ENCODE results near the gene NMD3.

NMD3 gene

DNA sequence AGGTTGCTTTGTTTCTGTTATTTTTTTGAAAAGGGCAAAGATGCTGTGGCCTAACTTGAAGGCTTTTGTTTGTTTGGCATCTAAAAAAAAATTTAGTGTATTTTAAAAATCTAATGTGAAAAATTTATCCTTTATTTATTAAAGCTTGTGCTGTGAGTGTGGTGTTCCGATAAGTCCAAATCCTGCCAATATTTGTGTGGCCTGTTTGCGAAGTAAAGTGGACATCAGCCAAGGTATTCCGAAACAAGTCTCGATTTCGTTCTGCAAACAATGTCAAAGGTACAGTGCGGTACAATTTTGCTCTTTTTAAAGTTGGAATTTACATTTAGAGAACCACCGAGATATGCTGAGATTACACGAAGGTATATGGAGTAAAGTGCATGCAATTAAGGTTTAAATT lies 3.7 kb downstream of the NMD3 start:
- no peak for DNase-seq
- in situ Hi-C loops (cut with MboI; ENCODE audit: low pct_unique_long_range_greater_than_20kb, low sequenced_read_pairs): no loop called here

DNA sequence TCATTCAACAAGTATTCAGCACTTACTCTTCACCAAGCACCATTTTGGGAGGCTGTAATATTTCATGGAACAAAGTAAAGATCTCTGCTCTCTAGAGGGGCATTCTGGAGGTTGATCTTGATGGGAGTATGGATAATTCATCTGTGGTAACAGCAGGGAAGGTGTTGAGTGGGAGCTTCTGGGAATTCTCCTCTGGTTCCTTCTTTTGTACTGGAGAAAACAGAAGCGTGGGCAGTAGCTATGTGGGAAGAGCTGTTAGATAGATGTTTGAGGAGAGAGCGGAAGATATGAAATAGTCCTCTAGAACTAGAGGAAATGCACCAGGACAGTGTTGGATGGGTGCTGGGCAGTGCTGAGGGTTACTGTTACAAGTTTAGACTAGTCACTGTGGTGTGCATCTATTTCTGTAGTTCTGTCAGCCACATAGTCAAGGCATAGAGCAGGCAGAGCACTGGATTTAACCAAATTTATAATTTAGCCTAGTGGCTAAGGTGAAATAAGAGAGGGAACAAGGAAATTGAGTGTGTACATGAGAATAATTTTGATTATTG lies 9.6 kb downstream of the NMD3 start:
- in situ Hi-C loops (cut with MboI; ENCODE audit: low pct_unique_long_range_greater_than_20kb, low sequenced_read_pairs): no loop called here
- no peak for DNase-seq

DNA sequence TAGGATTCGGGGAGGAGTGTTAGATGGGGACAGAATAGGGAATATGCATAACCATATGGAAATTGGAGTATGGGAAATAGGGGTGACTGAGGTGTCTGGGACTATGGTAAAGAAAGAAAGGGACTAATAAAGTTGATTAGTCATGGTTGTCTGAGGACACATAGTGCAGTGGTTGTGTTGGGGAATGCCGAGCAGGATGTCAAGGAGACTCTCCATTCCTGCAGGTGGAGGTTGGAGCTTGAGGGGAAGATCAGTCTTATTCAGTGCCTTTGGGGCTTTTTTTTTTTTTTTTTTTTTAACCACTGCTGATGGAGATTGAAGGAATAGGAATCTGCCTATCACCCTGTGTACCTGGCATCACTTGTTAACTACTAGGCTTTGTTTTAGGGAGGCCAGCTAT lies 10.8 kb downstream of the NMD3 start:
- DNase-seq: no peak
- in situ Hi-C loops (cut with MboI; ENCODE audit: low pct_unique_long_range_greater_than_20kb, low sequenced_read_pairs): no loop called here

GRCh38 chr3:161233557-161233956 lies 12.4 kb downstream of the NMD3 start:
- in situ Hi-C loops (cut with MboI; ENCODE audit: low pct_unique_long_range_greater_than_20kb, low sequenced_read_pairs): no loop called here
- DNase-seq: no peak

DNA sequence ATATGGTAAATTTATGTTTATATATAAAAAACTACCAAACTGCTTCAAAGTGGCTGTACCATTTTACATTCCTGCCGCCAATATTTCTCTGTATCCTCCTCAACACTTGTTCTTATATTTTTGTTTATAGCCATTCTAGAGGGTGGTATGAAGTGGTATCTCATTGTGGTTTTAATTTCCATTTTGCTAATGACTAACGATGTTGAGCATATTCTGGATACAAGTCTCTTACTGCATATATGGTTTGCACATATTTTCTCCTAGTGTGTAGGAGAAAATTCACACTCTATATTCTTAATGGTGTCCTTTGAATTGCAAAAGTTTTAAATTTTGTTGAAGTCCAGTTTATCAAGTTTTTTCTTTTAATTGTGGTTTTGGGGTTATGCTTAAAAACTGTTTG lies 15.1 kb downstream of the NMD3 start:
- no peak for DNase-seq
- in situ Hi-C loops (cut with MboI; ENCODE audit: low pct_unique_long_range_greater_than_20kb, low sequenced_read_pairs): no loop called here

GRCh38 chr3:161239700-161240099 lies 18.6 kb downstream of the NMD3 start:
- in situ Hi-C loops (cut with MboI; ENCODE audit: low pct_unique_long_range_greater_than_20kb, low sequenced_read_pairs): no loop called here
- DNase-seq: no peak

DNA sequence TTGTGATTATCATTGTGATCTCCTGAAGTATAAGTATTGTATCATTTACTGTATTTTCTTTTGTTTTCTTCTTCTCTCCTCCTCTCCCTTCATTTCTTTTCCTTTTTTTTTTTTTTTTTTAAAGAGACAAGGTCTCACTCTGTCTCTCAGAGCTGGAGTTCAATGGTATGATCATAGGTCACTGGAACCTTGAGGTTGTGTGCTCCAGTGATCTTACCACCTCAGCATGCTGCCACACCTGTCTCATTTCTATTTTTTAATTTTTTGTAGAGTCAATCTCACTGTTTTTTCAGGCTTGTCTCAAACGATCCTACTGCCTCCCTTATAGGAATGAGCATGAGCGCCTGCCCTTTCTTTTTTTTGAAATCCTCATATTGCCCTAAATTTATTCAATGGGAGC lies 23.4 kb downstream of the NMD3 start:
- no peak for DNase-seq
- in situ Hi-C loops (cut with MboI; ENCODE audit: low pct_unique_long_range_greater_than_20kb, low sequenced_read_pairs): no loop called here

DNA sequence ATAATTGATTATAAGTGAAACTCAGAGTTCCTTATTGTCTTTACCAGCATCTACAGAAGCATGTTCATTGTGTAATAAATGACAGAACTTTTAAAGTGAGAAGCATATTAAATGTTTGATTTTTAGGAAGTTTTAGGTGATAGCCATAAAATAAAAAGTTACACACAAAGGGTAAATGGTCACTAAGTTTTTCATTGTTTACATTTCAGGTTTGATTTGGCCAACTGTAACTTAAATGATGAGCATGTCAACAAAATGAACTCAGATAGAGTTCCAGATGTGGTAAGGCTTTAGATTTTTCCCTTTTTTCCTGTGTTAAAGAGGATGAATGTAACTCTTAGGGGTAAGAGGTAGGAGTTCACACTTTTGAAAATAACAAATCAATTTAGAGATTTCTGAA lies 25.9 kb downstream of the NMD3 start:
- in situ Hi-C loops (cut with MboI; ENCODE audit: low pct_unique_long_range_greater_than_20kb, low sequenced_read_pairs): no loop called here

GRCh38 chr3:161250116-161250515 lies 29.0 kb downstream of the NMD3 start:
- in situ Hi-C loops (cut with MboI; ENCODE audit: low pct_unique_long_range_greater_than_20kb, low sequenced_read_pairs): no loop called here
- DNase-seq: no peak

More for the DNA sequence above, 25.9 kb downstream of the NMD3 start:
- DNase-seq: no peak

DNA sequence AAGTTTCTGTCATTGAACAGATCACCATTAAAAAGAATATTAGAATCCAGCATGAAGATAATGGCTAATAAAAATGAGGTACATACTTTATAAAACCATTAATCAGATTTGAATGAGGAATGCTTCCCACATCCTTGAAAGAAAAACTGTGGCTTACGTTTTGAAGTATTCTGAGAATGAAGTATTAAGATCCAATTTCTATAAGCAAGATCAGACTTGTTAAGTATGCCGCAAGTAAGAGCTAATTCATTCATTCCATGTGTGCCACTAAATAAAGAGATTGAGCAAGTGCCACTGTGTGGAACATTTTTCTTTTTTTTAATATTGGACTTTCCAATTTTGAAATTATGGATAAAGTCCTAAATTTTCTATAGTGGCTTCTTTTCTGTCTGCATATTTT lies 30.6 kb downstream of the NMD3 start:
- DNase-seq: no peak
- in situ Hi-C loops (cut with MboI; ENCODE audit: low pct_unique_long_range_greater_than_20kb, low sequenced_read_pairs): no loop called here

- in situ Hi-C loops (cut with MboI; ENCODE audit: low pct_unique_long_range_greater_than_20kb, low sequenced_read_pairs): no loop called here
- no peak for DNase-seq
Observed at GRCh38 chr3:161252143-161252542, 31.0 kb downstream of the NMD3 start.

DNA sequence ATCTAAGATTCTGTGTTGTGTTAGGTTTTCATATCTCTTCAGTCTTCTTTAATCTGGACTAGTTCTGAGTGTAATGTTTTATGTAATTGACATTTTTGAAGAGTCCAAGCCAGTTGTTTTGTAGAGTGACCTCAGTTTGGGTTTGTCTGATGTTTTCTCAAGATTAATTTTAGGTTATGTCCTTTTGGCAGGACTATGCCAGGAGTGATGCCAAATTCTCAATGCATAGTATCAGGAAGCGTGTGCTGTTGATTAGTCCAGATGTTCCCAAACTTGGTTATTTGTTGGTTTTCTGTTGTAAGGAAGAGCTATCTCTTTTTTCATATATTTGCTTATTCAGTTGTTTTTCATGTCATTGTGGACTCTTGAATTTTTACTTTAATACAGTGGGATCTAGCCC lies 32.6 kb downstream of the NMD3 start:
- in situ Hi-C loops (cut with MboI; ENCODE audit: low pct_unique_long_range_greater_than_20kb, low sequenced_read_pairs): no loop called here
- DNase-seq: no peak

DNA sequence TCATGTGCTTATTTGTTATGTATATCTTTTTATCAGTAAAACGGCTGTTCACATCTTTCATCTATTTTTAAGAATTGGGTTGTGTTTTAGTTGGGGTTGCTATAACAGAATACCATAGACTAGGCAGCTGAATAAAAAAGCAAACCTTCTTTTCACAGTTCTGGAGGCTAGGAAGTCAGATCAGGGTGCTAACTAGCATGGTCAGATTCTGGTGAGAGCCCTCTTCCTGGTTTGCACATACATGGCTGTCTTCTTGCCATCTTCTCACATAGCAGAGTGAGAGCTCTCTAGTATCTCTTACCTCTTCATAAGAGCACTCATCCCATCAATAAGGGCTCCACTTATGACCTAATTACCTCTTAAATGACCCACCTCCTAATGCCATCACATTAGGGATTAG lies 33.8 kb downstream of the NMD3 start:
- no peak for DNase-seq
- in situ Hi-C loops (cut with MboI; ENCODE audit: low pct_unique_long_range_greater_than_20kb, low sequenced_read_pairs): no loop called here

DNA sequence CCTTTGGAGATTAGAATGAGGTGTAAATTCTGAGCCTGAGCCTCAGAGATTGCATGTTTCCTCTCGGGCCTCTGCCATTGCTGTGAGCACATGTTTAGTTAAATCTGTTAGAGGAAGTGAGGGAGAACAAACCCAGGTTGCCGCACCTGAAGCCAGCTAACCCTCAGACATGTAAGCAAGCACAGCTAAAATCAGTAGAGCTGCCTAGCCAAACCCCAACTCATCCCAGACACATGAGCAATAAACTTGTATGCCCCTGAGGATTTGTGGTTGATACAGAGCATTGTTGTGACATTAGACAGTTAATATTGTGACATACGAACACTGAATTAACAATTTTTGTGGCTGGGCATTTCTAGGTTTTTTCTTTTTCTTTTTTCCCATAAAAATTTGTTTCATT lies 41.9 kb downstream of the NMD3 start:
- in situ Hi-C loops (cut with MboI; ENCODE audit: low pct_unique_long_range_greater_than_20kb, low sequenced_read_pairs): no loop called here
- DNase-seq: no peak

DNA sequence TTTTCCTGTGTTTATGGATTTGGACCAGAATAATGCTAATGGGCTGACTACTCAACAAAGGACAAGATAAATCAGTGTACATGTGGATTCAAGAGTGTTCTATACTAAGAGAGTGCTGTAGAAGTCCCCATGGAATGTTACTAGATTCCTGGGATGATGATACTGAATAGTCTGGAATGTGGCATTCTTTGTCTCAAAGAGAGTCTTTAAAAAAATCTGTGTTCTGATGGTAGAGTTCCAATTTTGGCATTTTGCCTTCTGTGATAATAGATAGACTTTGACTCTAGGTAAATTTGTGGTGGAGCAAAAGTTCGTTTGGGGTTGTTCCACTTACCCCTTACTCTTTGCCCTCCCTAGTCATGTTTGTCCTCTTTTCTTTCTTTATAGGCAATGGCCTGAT lies 43.7 kb downstream of the NMD3 start:
- DNase-seq: no peak
- in situ Hi-C loops (cut with MboI; ENCODE audit: low pct_unique_long_range_greater_than_20kb, low sequenced_read_pairs): no loop called here

GRCh38 chr3:161265916-161266571 lies 44.9 kb downstream of the NMD3 start:
- in situ Hi-C loops (cut with MboI; ENCODE audit: low pct_unique_long_range_greater_than_20kb, low sequenced_read_pairs): no loop called here

GRCh38 chr3:161266731-161267150 lies 45.6 kb downstream of the NMD3 start:
- in situ Hi-C loops (cut with MboI; ENCODE audit: low pct_unique_long_range_greater_than_20kb, low sequenced_read_pairs): no loop called here
- no peak for DNase-seq

More at GRCh38 chr3:161265916-161266571, 44.9 kb downstream of the NMD3 start:
- no peak for DNase-seq

- in situ Hi-C loops (cut with MboI; ENCODE audit: low pct_unique_long_range_greater_than_20kb, low sequenced_read_pairs): no loop called here
- DNase-seq: no peak
Observed at GRCh38 chr3:161267646-161268045, 46.5 kb downstream of the NMD3 start.

DNA sequence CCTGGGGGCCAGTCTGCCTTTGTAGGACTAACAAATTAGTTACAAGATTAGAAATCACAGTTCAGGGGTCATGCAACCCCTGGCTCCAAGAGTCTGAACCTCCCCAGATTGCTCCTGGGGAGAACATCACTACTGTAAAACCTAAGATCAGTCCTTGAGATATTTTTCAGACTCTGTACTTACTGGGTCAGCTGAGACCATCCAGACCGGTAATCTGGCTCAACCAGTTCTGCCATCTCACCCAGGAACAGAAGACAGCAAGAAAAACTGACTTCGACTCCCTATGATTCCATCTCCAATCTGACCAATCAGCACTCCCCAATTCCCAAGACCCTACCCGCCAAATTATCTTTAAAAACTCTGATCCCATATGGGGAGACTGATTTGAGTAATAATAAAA lies 47.5 kb downstream of the NMD3 start:
- in situ Hi-C loops (cut with MboI; ENCODE audit: low pct_unique_long_range_greater_than_20kb, low sequenced_read_pairs): no loop called here
- no peak for DNase-seq

DNA sequence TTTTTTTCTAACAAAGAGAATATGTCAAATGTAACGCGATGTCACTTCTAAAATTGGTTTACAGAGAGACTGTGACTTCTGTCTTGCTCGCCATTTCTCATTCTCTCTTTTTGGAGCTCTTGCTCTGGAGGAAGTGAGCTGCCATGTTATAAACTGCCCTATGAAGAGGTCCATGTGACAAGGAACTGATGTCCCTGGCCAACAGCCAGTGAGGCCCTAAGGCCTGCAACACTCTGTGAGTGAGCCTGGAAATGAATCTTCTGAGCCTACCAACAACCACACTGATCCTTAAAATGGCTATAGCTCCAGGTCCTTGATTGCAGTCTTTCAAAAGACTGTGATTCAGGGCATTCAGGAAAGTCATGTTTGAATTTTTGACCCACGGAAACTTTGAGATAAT lies 49.9 kb downstream of the NMD3 start:
- in situ Hi-C loops (cut with MboI; ENCODE audit: low pct_unique_long_range_greater_than_20kb, low sequenced_read_pairs): no loop called here
- no peak for DNase-seq

DNA sequence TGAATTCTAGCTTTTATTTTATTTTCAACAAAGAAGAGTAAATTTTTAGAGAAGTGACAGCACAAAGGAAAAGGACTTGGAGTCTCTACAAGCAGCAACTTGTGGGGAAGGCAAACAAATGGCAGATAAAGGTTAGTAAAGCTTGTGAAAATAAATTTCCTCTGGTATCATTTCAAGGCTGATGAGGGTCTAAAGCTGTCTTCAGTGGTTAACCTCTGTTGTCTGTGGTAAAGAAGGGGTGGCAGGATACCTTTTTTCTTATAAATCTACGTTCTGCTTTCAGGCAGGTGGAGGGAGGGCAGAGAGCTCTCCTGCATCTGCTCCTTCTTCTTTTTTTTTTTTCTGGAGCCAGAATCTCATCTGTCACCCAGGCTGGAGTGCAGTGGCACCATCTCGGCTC lies 50.5 kb downstream of the NMD3 start:
- DNase-seq: no peak
- in situ Hi-C loops (cut with MboI; ENCODE audit: low pct_unique_long_range_greater_than_20kb, low sequenced_read_pairs): no loop called here
